ENCODE measurements around the gene GNPAT.

Gene GNPAT

DNA sequence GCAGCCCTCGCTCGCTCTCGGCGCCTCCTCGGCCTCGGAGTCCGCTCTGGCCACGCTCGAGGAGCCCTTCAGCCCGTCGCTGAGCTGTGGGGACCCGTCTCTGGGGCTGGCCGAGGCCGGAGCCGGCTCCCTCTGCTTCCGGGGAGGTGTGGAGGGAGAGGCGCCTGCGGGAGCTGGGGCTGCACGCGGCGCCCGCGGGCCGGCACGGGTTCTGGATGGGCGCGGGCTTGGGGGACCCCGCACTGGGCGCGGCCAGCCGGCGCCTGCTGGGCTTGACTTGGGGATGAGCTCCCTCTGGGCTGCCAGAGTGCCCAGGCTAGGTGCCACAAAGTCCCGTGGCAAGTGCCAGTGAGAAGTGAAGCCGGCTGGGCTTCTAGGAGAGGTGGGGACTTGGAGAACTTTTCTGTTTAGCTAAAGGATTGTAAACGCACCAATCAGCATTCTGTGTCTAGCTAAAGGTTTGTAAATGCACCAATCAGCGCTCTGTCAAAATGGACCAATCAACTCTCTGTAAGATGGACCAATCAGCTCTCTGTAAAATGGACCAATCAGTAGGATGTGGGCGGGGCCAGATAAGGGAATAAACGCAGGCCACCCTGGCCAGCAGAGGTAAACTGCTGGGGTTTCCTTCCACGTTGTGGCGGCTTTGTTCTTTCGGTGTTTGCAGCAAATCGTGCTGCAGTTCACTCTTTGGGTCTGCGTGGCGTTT lies 76.4 kb downstream of the GNPAT start:
- no peak for DNase-seq (ENCODE audit: low spot score)

DNA sequence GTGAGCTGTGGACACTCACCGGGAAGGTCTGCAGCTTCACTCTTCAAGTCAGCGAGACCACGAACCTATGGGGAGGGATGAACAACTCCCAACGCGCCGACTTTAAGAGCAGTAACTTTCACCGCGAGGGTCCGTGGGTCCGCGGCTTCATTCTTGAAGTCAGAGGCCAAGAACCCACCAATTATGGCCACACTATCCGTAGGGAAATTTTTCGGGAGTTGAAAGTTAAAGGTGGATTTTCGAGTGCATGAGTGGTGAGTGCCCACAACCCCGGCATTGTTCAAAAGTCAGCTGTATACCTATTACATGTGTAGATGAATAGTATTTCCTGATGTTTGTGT lies 77.0 kb downstream of the GNPAT start:
- no peak for DNase-seq (ENCODE audit: low spot score)

DNA sequence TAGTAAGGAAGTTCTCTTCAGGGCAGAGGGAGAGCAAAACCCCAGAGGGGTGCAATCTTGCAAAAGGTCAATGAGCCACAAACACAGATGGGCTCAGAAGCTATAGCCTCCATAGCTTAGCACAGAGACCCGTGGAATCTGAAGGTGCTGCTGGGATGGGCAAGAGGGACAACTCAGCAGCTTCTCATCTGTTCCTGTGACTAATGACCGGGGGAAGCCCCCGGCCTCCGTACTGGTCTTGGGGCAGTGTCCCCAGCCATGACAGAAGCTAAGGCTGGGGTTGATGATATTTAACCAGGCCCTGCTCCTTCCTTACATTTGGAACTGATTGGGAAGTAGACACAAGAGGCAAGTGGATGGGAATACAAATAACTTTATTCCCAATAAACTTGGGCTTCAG lies 77.6 kb downstream of the GNPAT start:
- no peak for DNase-seq (ENCODE audit: low spot score)

DNA sequence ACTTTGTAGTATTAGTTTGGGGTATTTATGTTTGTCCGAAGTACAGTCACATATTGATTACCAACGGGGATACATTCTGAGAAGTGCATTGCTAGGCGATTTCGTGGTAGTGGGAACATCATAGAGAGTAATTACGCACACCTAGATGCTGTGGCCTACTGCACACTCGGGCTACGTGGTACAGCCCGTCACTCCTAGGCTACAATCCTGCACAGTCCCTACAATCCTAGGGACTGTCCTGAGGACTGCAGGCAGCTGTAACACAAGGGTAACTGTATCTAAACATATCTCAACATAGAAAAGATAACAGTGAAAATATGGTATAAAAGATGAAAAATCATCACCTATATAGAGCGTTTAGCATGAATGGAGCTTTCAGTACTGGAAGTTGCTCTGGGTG lies 78.1 kb downstream of the GNPAT start:
- DNase-seq (ENCODE audit: low spot score) = no peak

DNA sequence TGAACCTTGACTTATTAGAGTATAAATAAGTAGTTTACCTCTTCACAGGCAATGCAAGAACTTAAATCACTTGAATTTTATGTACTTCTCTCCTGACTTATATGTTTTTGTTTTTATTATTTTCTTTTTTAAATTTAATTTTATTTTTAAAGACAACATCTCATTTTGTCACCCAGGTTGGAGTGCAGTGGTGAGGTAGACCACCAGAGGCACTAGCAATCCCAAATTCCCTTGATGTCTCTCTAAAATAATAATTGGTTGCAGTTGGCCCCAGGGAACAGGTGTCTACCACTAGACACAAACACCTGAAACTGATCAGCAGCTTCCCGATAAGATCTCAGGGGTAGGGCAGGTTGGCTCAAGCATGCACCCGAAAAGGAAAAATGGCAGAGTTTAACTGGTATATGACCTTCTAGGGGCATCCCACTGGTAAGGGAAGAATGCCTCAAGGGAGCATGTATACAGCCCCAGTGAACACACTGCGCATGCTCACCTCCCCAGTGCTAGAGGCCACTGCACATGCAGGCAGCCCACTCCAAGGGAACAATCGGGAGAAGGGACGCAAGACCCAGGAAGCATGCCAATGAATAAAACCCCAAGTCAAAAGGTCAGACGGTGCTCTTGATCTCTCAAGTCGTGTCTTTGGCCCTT lies 82.0 kb downstream of the GNPAT start:
- DNase-seq (ENCODE audit: low spot score) = no peak

DNA sequence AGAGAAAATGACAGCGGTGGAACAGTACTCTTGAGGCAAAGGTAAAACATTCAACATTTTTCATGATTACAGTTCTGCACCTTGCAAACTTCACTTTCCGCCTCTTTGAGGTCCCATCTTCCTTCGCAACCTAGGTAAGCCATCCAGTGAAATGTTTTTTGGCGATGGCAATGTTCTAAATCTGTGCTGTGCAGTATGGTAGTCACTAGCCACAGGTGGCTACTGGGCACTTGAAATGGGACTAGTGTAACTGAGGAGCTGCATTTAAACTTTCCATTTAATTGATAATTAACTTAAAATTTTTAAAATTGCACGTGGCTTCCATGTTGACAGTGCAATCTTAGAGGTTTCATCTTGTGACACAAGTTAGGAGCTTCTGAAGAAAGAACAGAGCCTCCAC lies 83.6 kb downstream of the GNPAT start:
- DNase-seq (ENCODE audit: low spot score) = no peak

DNA sequence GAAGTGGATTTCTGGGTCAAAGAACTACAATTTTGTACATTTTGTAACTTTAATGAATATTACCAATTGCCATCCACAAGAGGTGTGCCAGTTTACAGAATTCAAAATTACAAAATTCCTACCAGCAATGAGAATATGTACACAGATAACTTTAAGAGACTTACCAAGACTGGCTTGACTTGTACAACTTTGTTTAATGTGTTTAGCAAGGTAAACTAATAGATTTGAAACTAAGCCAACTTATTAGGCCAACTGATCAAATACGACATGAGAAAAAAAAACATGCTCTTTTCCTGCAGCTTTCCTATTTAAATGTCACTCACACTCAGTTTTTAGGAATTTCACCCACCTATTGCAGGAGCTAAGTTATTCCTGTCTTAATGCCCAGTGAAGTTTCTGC lies 85.2 kb downstream of the GNPAT start:
- DNase-seq (ENCODE audit: low spot score) = no peak

Data from hematopoietic multipotent progenitor cell treated with erythropoietin and hydrocortisone succinate and interleukin-3 and kit ligand, for 15 days (in vitro differentiated cells).